AG04450 (cell line): ENCODE data around the gene THUMPD2. TPM values are rescaled to one million over a fixed set of nuclear protein-coding genes. Genes with fewer than 3 reads are reported as not detected.
"Not testable (repeated sequence)": the region's sequence is repeated elsewhere in the genome, so short reads cannot be mapped to it uniquely, and the experiment has no call there.

Experiments
- CTCF ChIA-PET: fragments of 300-600, 350-600 bp; formaldehyde crosslinking; extraction: SDS; loops from one replicate; lab custom pipeline; 2022; ENCODE audit warnings: antibody characterized with exemption, inconsistent platforms; lab: Charles Lee
- POLR2A ChIA-PET: fragments of 350-600 bp; formaldehyde crosslinking; extraction: SDS; loops from one replicate; lab custom pipeline; 2021; ENCODE audit warnings: antibody characterized with exemption, inconsistent platforms; lab: Yijun Ruan, JAX
- DNase-seq: peaks from one replicate; pipeline ENCODE4 v3.0.0-alpha.2; 2011; ENCODE audit warnings: low read depth, low spot score
- H3K27ac ChIP-seq: one replicate; pipeline ENCODE4 v1.5.1; 2012; ENCODE audit warnings: low read depth, low read length, control low read depth
- H3K27me3 ChIP-seq: one replicate; pipeline ENCODE4 v1.6.0; 2012; ENCODE audit warnings: low read length; ENCODE audit not compliant: control insufficient read depth, insufficient read depth
- H3K4me3 ChIP-seq: 2 replicates; pipeline ENCODE4 v1.5.1; 2011; ENCODE audit warnings: mild to moderate bottlenecking, low read depth, low read length, control low read depth
- H3K9me3 ChIP-seq: 2 replicates; pipeline ENCODE4 v1.5.1; 2012; ENCODE audit warnings: low read length; ENCODE audit not compliant: control insufficient read depth, insufficient read depth
- CTCF ChIP-seq: IDR thresholded peaks from 2 replicates; pipeline ENCODE4 v1.5.1; 2011; ENCODE audit warnings: low read depth, low read length, control low read depth, inconsistent platforms
- polyA plus RNA-seq: library from polyadenylated mRNA; depleted of rRNA; stranded (reverse); fragments of >200 nt; gene quantifications from 2 replicates; pipeline ENCODE4 v1.2.3, GENCODE V29; 2011

Gene THUMPD2
- polyA plus RNA-seq, 1 experiment: 11.7 TPM

- Histone ChIP-seq H3K4me3 (no peak overlapping the region), H3K9me3 (no peaks in the 10 kb centered on the region), H3K27me3 (no peaks in the 10 kb centered on the region), H3K27ac (no peak overlapping the region)
- no peak for TF ChIP-seq CTCF
- DNase-seq: no peak
- CTCF ChIA-PET: no interaction called here
- POLR2A ChIA-PET: no interaction called here
These were observed 24.8 kb upstream of the THUMPD2 start for GRCh38 chr2:39803839-39804238.

- no peaks in the 10 kb centered on the region for H3K9me3 ChIP-seq
- ChIA-PET POLR2A (no interaction called here), CTCF (no interaction called here)
- DNase-seq: no peak
- no peak for TF ChIP-seq CTCF
- no peak overlapping the region for H3K27ac ChIP-seq
- no peaks in the 10 kb centered on the region for H3K27me3 ChIP-seq
- H3K4me3 ChIP-seq: no peak overlapping the region
These were observed 21.7 kb upstream of the THUMPD2 start for GRCh38 chr2:39800752-39801151.

- TF ChIP-seq CTCF: no peak
- Histone ChIP-seq H3K4me3 (no peak overlapping the region), H3K27ac (no peak overlapping the region), H3K9me3 (no peaks in the 10 kb centered on the region), H3K27me3 (no peaks in the 10 kb centered on the region)
- no peak for DNase-seq
- POLR2A ChIA-PET: no interaction called here
- CTCF ChIA-PET: interaction anchor here (1.2 kb wide), 1 partner anchor 41 kb away, joined by 5 read pairs; no protein-coding TSS in a partner anchor
These were observed 17.1 kb upstream of the THUMPD2 start for GRCh38 chr2:39796134-39796533.

GRCh38 chr2:39790216-39790818 is 11.3 kb upstream of the THUMPD2 start:
- H3K27me3 ChIP-seq, CTCF ChIA-PET, POLR2A ChIA-PET, DNase-seq, H3K4me3 ChIP-seq, H3K27ac ChIP-seq, H3K9me3 ChIP-seq: not testable (repeated sequence)

- H3K27ac ChIP-seq: no peak overlapping the region
- H3K4me3 ChIP-seq: no peak overlapping the region
These were observed 8.9 kb upstream of the THUMPD2 start for GRCh38 chr2:39787950-39788349.

More at GRCh38 chr2:39787950-39788349, 8.9 kb upstream of the THUMPD2 start:
- TF ChIP-seq CTCF: no peak
- CTCF ChIA-PET: no interaction called here
- POLR2A ChIA-PET: no interaction called here
- DNase-seq: no peak
- Histone ChIP-seq H3K27me3 (no peaks in the 10 kb centered on the region), H3K9me3 (no peaks in the 10 kb centered on the region)
